Immature natural killer cell (primary cell): ENCODE data around the gene IFNG. TPM values are rescaled to one million over a fixed set of nuclear protein-coding genes. Genes with fewer than 3 reads are reported as not detected.
A peak's percentile ranks its signal among the peaks of the same experiment; 100 is the strongest.
"Not testable (repeated sequence)": the region's sequence is repeated elsewhere in the genome, so short reads cannot be mapped to it uniquely, and the experiment has no call there.

ENCODE experiments used
- DNase-seq, 3 donors: peaks; one replicate each; pipeline ENCODE4 v3.0.0; 2022; ENCODE audit warnings: mixed read lengths in 1 of 3
- H3K27ac Mint-ChIP-seq, 6 donors: one replicate each; pipeline ENCODE4 v1.8.0; 2020; ENCODE audit warnings: mixed read lengths in 6 of 6, mild to moderate bottlenecking in 5 of 6, inconsistent platforms in 4 of 6, moderate library complexity in 3 of 6
- H3K27me3 Mint-ChIP-seq, 3 donors: one replicate each; pipeline ENCODE4 v1.8.0; 2020 to 2021; ENCODE audit warnings: low read depth in 3 of 3, mild to moderate bottlenecking in 3 of 3, mixed read lengths in 3 of 3, moderate library complexity in 3 of 3, inconsistent platforms in 1 of 3
- H3K36me3 Mint-ChIP-seq, 3 donors: one replicate each; pipeline ENCODE4 v1.8.0; 2020; ENCODE audit warnings: mixed read lengths in 3 of 3, inconsistent platforms in 2 of 3, mild to moderate bottlenecking in 2 of 3
- H3K4me1 Mint-ChIP-seq, 2 donors: one replicate each; pipeline ENCODE4 v1.8.0; 2020; ENCODE audit warnings: inconsistent platforms in 2 of 2, mild to moderate bottlenecking in 2 of 2, mixed read lengths in 2 of 2, moderate library complexity in 1 of 2
- H3K4me3 Mint-ChIP-seq, 5 donors: one replicate each; pipeline ENCODE4 v1.8.0; 2020; ENCODE audit warnings: mild to moderate bottlenecking in 5 of 5, mixed read lengths in 5 of 5, inconsistent platforms in 3 of 5, moderate library complexity in 3 of 5
- H3K9me3 Mint-ChIP-seq, 6 donors: one replicate each; pipeline ENCODE4 v1.8.0; 2020; ENCODE audit warnings: mild to moderate bottlenecking in 6 of 6, mixed read lengths in 6 of 6, inconsistent platforms in 4 of 6, moderate library complexity in 3 of 6
- polyA plus RNA-seq, 3 donors: library from polyadenylated mRNA; unstranded; fragments of 300-500 nt; fragmentation: Illumina TruSeq; gene quantifications; one replicate each; pipeline ENCODE4 v1.2.3, GENCODE V29; 2021

The IFNG gene
- polyA plus RNA-seq = 10 to 100 TPM in 2 of 3 donors, 1 to 10 TPM in 1; 6.4 to 16.9 (median 15.7) TPM

DNA sequence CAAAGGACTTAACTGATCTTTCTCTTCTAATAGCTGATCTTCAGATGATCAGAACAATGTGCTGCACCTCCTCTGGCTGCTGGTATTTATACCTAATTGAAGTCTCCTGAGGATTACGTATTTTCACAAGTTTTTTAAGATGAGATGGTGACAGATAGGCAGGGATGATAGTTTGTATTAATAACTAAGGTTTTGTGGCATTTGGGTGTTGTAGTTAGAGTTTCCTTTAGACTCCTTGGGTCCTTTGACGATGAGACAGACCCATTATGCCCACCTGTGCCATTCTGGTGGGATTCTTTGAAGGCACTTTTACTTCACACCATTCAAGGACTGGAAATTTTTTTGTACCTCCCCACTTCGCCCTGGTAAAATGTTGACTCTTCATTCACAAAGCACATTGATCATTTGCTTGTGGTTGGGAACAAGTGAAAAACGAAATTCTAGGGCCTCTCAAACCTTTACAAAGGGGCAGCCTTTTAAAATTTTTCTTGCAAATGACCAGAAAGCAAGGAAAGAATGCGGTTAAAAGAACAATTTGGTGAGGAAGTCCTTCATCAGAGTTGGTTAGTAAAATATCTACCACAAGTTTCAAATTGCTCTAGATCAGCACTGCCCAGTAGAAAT lies at the start of gene IFNG:
Gene IFNG (minus strand): TSS at position 60 of the 624 bp plus-strand sequence. CDS start 125 bp downstream, outside the sequence.
- Mint-ChIP-seq H3K36me3 (peaks cover 10 to 29% (median 18%) of the 10 kb centered on the region in 3 donors), H3K4me3 (peak within 1 kb of the TSS; percentile 80 to 91 (median 87)), H3K9me3 (no peaks in the 10 kb centered on the region), H3K27me3 (peaks cover 5 to 9% (median 6%) of the 10 kb centered on the region in 3 donors), H3K27ac (peak within 1 kb of the TSS; percentile 58 to 88 (median 84)), H3K4me1 (peaks cover 73 to 98% of the 10 kb centered on the region in 2 donors)
- DNase-seq = peak; percentile 75 to 82 (median 79)

GRCh38 chr12:68209048-68209728 lies 49.6 kb upstream of the IFNG start:
- not testable (repeated sequence) for H3K4me1 Mint-ChIP-seq, H3K27me3 Mint-ChIP-seq, DNase-seq, H3K9me3 Mint-ChIP-seq, H3K4me3 Mint-ChIP-seq, H3K36me3 Mint-ChIP-seq
- H3K27ac Mint-ChIP-seq = peak overlapping the region in 1 of 6 donors; percentile 22

DNA sequence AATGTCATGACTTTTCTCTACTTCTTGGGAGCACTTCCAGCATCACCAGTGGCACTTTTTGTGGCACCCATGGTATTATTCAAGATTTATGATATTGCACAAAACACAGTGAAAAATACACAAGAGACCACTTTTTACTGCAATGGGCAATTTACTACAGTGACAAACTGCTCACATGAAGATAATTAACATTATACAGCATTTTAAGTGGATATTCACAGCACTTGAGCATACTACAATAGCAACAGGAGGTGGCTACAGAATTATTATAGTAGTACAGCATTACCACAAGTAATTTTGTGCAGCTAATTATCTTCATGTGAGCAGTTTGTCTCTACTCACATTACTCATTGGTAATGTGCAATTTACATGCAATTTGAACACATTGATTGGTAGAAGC lies 47.7 kb upstream of the IFNG start:
- H3K4me1 Mint-ChIP-seq = peaks cover 15 to 16% of the 10 kb centered on the region in 2 donors
- H3K4me3 Mint-ChIP-seq = no peak overlapping the region
- H3K9me3 Mint-ChIP-seq = peaks cover 0 to 1% (median 0%) of the 10 kb centered on the region in 6 donors
- H3K36me3 Mint-ChIP-seq = no peaks in the 10 kb centered on the region
- H3K27me3 Mint-ChIP-seq = peaks cover 0 to 4% (median 0%) of the 10 kb centered on the region in 3 donors
- no peak for DNase-seq
- H3K27ac Mint-ChIP-seq = no peak overlapping the region

DNA sequence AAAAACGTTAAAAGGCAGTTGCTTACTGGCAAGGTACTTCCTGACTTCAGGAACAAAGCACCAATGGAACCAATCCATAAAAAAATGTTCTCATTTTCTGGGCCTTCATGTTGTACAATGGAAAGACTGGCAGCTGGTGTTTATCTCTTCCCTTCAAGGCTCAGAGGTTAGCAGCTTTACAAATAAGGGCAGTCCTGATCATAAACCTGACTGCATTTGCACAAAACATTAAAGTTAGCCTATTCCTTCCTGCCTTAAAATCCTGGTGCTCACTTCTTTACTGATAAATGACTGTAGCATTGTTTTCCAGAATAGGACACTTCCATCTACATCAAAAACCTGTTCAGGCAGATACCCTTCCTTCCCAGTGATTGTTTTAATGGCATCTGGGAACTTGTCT lies 46.9 kb upstream of the IFNG start:
- no peak overlapping the region for H3K4me3 Mint-ChIP-seq
- H3K9me3 Mint-ChIP-seq = peaks cover 0 to 1% (median 0%) of the 10 kb centered on the region in 6 donors
- peaks cover 0 to 4% (median 0%) of the 10 kb centered on the region in 3 donors for H3K27me3 Mint-ChIP-seq
- no peak for DNase-seq
- H3K4me1 Mint-ChIP-seq = peaks cover 15 to 19% of the 10 kb centered on the region in 2 donors
- no peak overlapping the region for H3K27ac Mint-ChIP-seq
- H3K36me3 Mint-ChIP-seq = no peaks in the 10 kb centered on the region

GRCh38 chr12:68203460-68203875 lies 43.9 kb upstream of the IFNG start:
- peak overlapping the region in 3 of 5 donors; percentile 2 to 10 (median 8) for H3K4me3 Mint-ChIP-seq
- peak overlapping the region in 2 of 6 donors; percentile 31 to 34 for H3K27ac Mint-ChIP-seq
- H3K36me3 Mint-ChIP-seq = no peaks in the 10 kb centered on the region
- peak; percentile 4 to 14 (median 10) for DNase-seq
- peaks cover 19 to 28% of the 10 kb centered on the region in 2 donors for H3K4me1 Mint-ChIP-seq
- H3K27me3 Mint-ChIP-seq = peaks cover 1 to 3% (median 2%) of the 10 kb centered on the region in 3 donors
- no peaks in the 10 kb centered on the region for H3K9me3 Mint-ChIP-seq

GRCh38 chr12:68200854-68201253 lies 41.3 kb upstream of the IFNG start:
- H3K4me1 Mint-ChIP-seq = peaks cover 19 to 28% of the 10 kb centered on the region in 2 donors
- no peak for DNase-seq
- peaks cover 1 to 3% (median 2%) of the 10 kb centered on the region in 3 donors for H3K27me3 Mint-ChIP-seq
- H3K9me3 Mint-ChIP-seq = no peaks in the 10 kb centered on the region
- no peaks in the 10 kb centered on the region for H3K36me3 Mint-ChIP-seq
- H3K4me3 Mint-ChIP-seq = no peak overlapping the region
- no peak overlapping the region for H3K27ac Mint-ChIP-seq

GRCh38 chr12:68199127-68199526 lies 39.6 kb upstream of the IFNG start:
- Mint-ChIP-seq H3K27me3 (peaks cover 1 to 3% (median 2%) of the 10 kb centered on the region in 3 donors), H3K4me1 (peaks cover 19 to 28% of the 10 kb centered on the region in 2 donors), H3K9me3 (no peaks in the 10 kb centered on the region), H3K36me3 (no peaks in the 10 kb centered on the region), H3K4me3 (no peak overlapping the region), H3K27ac (no peak overlapping the region)
- DNase-seq = no peak

GRCh38 chr12:68198507-68199086 lies 39.1 kb upstream of the IFNG start:
- H3K36me3 Mint-ChIP-seq = no peaks in the 10 kb centered on the region
- H3K27me3 Mint-ChIP-seq = peaks cover under 1 to 5% (median 1%) of the 10 kb centered on the region in 3 donors
- peak overlapping the region in 1 of 5 donors; percentile 8 for H3K4me3 Mint-ChIP-seq
- DNase-seq = no peak
- peaks cover 16 to 25% of the 10 kb centered on the region in 2 donors for H3K4me1 Mint-ChIP-seq
- H3K27ac Mint-ChIP-seq = no peak overlapping the region
- H3K9me3 Mint-ChIP-seq = no peaks in the 10 kb centered on the region

DNA sequence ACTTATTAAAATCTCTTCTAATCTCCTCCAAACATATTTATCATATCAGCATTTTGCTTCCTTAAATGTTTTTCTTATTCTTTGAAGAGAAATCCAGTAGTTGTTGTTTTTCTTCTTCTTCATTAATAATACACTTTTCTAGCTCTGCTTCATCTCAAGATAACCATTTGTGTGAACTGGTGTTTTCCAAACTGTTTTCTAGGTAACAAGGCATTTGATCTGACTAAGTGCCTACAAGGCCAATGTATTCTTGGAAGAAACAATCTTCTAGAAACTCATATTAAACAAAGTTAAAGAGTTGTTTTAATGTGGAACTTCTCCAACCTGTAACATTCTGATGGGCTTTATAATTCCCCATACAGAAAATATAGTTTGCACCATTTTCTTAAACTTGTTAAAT lies 30.8 kb upstream of the IFNG start:
- H3K9me3 Mint-ChIP-seq = peaks cover 0 to 2% (median 0%) of the 10 kb centered on the region in 6 donors
- H3K4me3 Mint-ChIP-seq = peak overlapping the region in 3 of 5 donors; percentile 25 to 51 (median 36)
- DNase-seq = no peak
- H3K36me3 Mint-ChIP-seq = peaks cover 0 to 3% (median 0%) of the 10 kb centered on the region in 3 donors
- peaks cover 8 to 26% of the 10 kb centered on the region in 2 donors for H3K4me1 Mint-ChIP-seq
- peaks cover 0 to 8% (median 4%) of the 10 kb centered on the region in 3 donors for H3K27me3 Mint-ChIP-seq
- H3K27ac Mint-ChIP-seq = peak overlapping the region in 4 of 6 donors; percentile 23 to 76 (median 66)

GRCh38 chr12:68189821-68190242 lies 30.3 kb upstream of the IFNG start:
- peak; percentile 28 to 53 (median 42) for DNase-seq
- Mint-ChIP-seq H3K36me3 (peaks cover 0 to 3% (median 0%) of the 10 kb centered on the region in 3 donors), H3K9me3 (peaks cover 0 to 2% (median 0%) of the 10 kb centered on the region in 6 donors), H3K27me3 (peaks cover 0 to 8% (median 5%) of the 10 kb centered on the region in 3 donors), H3K27ac (peak overlapping the region; percentile 19 to 76 (median 73)), H3K4me3 (peak overlapping the region; percentile 27 to 67 (median 36)), H3K4me1 (peaks cover 8 to 26% of the 10 kb centered on the region in 2 donors)

GRCh38 chr12:68185598-68185997 lies 26.1 kb upstream of the IFNG start:
- Mint-ChIP-seq H3K4me3 (no peak overlapping the region), H3K27me3 (peaks cover 0 to 7% (median 5%) of the 10 kb centered on the region in 3 donors), H3K9me3 (no peaks in the 10 kb centered on the region), H3K4me1 (peaks cover 21 to 39% of the 10 kb centered on the region in 2 donors), H3K27ac (no peak overlapping the region), H3K36me3 (peaks cover 0 to 3% (median 0%) of the 10 kb centered on the region in 3 donors)
- DNase-seq = no peak

DNA sequence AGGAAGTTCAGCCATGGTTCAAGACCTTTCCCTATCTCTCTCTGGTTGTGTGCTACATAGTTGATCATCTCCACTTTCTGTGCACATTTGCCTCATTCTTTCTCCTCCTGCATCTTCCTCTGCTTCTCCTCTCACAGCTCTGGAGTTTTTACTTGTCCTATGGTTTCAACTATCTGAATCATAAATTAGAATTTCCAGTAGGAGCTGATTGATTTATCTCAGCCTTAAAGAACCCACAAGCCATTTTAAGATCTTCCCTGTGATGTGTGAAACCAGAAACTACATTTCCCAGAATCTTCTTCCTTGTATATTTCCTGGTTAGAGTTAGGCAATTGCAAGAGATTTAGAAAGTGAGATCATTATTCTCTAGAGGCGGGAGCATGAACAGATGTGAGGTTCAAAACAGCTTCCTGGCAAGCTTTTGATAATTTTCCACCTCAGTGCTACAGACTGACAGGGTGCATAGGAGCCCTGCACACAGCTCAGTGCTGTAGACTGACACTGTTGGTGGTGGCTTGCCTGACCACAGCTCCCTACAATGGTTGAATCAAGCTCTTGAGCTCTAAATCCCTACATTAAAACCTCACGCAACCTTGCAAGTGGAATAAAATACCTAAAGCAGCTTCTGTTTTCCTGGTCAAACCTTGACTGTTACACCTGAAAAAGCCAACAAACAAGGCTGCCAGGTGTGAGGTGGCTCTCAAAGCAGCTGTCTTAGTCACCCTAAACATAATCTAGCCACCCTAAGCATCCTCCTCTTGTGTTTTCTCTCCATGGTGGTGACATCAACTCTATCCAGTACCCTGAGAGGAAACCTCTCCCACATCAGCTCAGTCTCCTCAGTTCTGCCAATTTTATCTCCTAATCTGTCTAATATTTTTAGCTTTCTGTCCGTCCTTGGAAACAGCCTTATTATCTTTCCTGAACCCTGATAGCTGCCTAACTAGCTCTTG lies 21.5 kb upstream of the IFNG start:
- Mint-ChIP-seq H3K27ac (peak overlapping the region; percentile 35 to 74 (median 60)), H3K36me3 (no peaks in the 10 kb centered on the region), H3K27me3 (peaks cover 0 to 7% (median 2%) of the 10 kb centered on the region in 3 donors), H3K9me3 (no peaks in the 10 kb centered on the region), H3K4me1 (peaks cover 21 to 24% of the 10 kb centered on the region in 2 donors), H3K4me3 (peak overlapping the region; percentile 7 to 48 (median 17))
- DNase-seq = peak; percentile 23 to 43 (median 34)
